Limb (tissue), 2 donors: ENCODE results near the gene CEP250.
"Not testable (repeated sequence)": the region's sequence is repeated elsewhere in the genome, so short reads cannot be mapped to it uniquely, and the experiment has no call there.

Source experiments
- DNase-seq, 2 donors: peaks; one replicate each; pipeline ENCODE4 v3.0.0-alpha.2; 2016; ENCODE audit errors: extremely low spot score in 2 of 2

The CEP250 gene

GRCh38 chr20:35491823-35492222, 36.4 kb downstream of the CEP250 start:
- no peak for DNase-seq

- no peak for DNase-seq
Measured at GRCh38 chr20:35492352-35492751, 37.0 kb downstream of the CEP250 start.

GRCh38 chr20:35496481-35496880, 41.1 kb downstream of the CEP250 start:
- DNase-seq: no peak

GRCh38 chr20:35497320-35497719, 41.9 kb downstream of the CEP250 start:
- DNase-seq: peak in 1 of 2 donors; percentile 35

- DNase-seq: peak; percentile 46 to 63
Measured at GRCh38 chr20:35497780-35498189, 42.4 kb downstream of the CEP250 start.

- DNase-seq: no peak
Measured at GRCh38 chr20:35499271-35499670, 43.9 kb downstream of the CEP250 start.

GRCh38 chr20:35502352-35502751, 47.0 kb downstream of the CEP250 start:
- no peak for DNase-seq

- DNase-seq: no peak
Measured at GRCh38 chr20:35503281-35503680, 47.9 kb downstream of the CEP250 start.

- peak in 1 of 2 donors; percentile 40 for DNase-seq
Measured at GRCh38 chr20:35503841-35504561, 48.6 kb downstream of the CEP250 start.

GRCh38 chr20:35504751-35505150, 49.4 kb downstream of the CEP250 start:
- DNase-seq: no peak

- DNase-seq: no peak
Measured at GRCh38 chr20:35506179-35506578, 50.8 kb downstream of the CEP250 start.

GRCh38 chr20:35506872-35507638, 51.7 kb downstream of the CEP250 start:
- DNase-seq: no peak

GRCh38 chr20:35508493-35509218, 53.3 kb downstream of the CEP250 start:
- DNase-seq: no peak

GRCh38 chr20:35510951-35511735, 55.7 kb downstream of the CEP250 start:
- DNase-seq: no peak

GRCh38 chr20:35511814-35512420, 56.5 kb downstream of the CEP250 start:
- DNase-seq: peak; percentile 30 to 52

- no peak for DNase-seq
Measured at GRCh38 chr20:35514371-35514932, 59.1 kb downstream of the CEP250 start.

- DNase-seq: no peak
Measured at GRCh38 chr20:35515341-35515740, 59.9 kb downstream of the CEP250 start.

- no peak for DNase-seq
Measured at GRCh38 chr20:35515949-35516645, 60.7 kb downstream of the CEP250 start.

- no peak for DNase-seq
Measured at GRCh38 chr20:35517125-35517524, 61.7 kb downstream of the CEP250 start.

- not testable (repeated sequence) for DNase-seq
Measured at GRCh38 chr20:35517767-35518166, 62.4 kb downstream of the CEP250 start.
